IMR-90 (cell line): ENCODE data around the gene PJA1. TPM values are rescaled to one million over a fixed set of nuclear protein-coding genes. Genes with fewer than 3 reads are reported as not detected.

Experiments
- ATAC-seq: fragments of 200-7000 bp; cut with Tn5 transposase; 2 replicates; pipeline ENCODE4 v1.9.1; 2020; ENCODE audit warnings: low read depth, mild to moderate bottlenecking, moderate library complexity
- BruUV-seq: library from RNA; stranded (reverse); fragments of 400-500 nt; replicated peaks from 2 replicates; lab custom pipeline; 2021; lab: Mats Ljungman, UMichigan
- CTCF ChIA-PET: fragments of 300-600 bp; formaldehyde crosslinking; extraction: SDS; loops from one replicate; lab custom pipeline; 2021; ENCODE audit warnings: antibody characterized with exemption; lab: Yijun Ruan, JAX
- POLR2A ChIA-PET: fragments of 300-600 bp; sonication (Branson Sonifier 250); formaldehyde crosslinking; loops from one replicate; lab custom pipeline; 2022; ENCODE audit warnings: antibody characterized with exemption; ENCODE audit not compliant: unreplicated experiment; lab: Charles Lee
- DNase-seq: peaks from one replicate; pipeline ENCODE4 v3.0.0; 2013
- H2AFZ ChIP-seq: replicated peaks from 2 replicates; pipeline ENCODE3; 2013; ENCODE audit warnings: low read length, mild to moderate bottlenecking; ENCODE audit not compliant: poor library complexity
- H2AK5ac ChIP-seq: 2 replicates; pipeline ENCODE4 v1.6.1; 2013; ENCODE audit warnings: low read depth, low read length, inconsistent platforms
- H2AK9ac ChIP-seq: replicated peaks from 2 replicates; pipeline ENCODE3; 2013; ENCODE audit warnings: mild to moderate bottlenecking, low read depth, low read length, moderate library complexity; ENCODE audit not compliant: poor library complexity
- H2BK120ac ChIP-seq: 2 replicates; pipeline ENCODE4 v1.6.1; 2013; ENCODE audit warnings: low read depth, low read length, inconsistent platforms
- H2BK15ac ChIP-seq: 3 replicates; pipeline ENCODE4 v1.6.1; 2013; ENCODE audit warnings: low read depth, low read length, inconsistent platforms
- H2BK20ac ChIP-seq: 2 replicates; pipeline ENCODE4 v1.6.1; 2013; ENCODE audit warnings: low read depth, mild to moderate bottlenecking, inconsistent platforms, low read length, moderate library complexity
- H2BK5ac ChIP-seq: 2 replicates; pipeline ENCODE4 v1.6.1; 2013; ENCODE audit warnings: mild to moderate bottlenecking, low read depth, low read length, inconsistent platforms; ENCODE audit not compliant: poor library complexity, severe bottlenecking
- H3K14ac ChIP-seq: replicated peaks from 2 replicates; pipeline ENCODE4 v1.6.1; 2013; ENCODE audit warnings: low read depth, low read length, inconsistent platforms
- H3K18ac ChIP-seq: 2 replicates; pipeline ENCODE4 v1.6.1; 2013; ENCODE audit warnings: low read depth, low read length, control low read depth
- H3K23ac ChIP-seq: 2 replicates; pipeline ENCODE4 v1.6.1; 2013; ENCODE audit warnings: low read depth, low read length, inconsistent platforms
- H3K27ac ChIP-seq: 2 replicates; pipeline ENCODE4 v1.5.1; 2013; ENCODE audit warnings: mild to moderate bottlenecking, control low read depth, low read length; ENCODE audit not compliant: insufficient read depth
- H3K27me3 ChIP-seq: 2 replicates; pipeline ENCODE4 v1.6.1; 2013; ENCODE audit warnings: low read length; ENCODE audit not compliant: control insufficient read depth, insufficient read depth
- H3K36me3 ChIP-seq: 2 replicates; pipeline ENCODE4 v1.6.1; 2013; ENCODE audit warnings: low read length, mixed read lengths; ENCODE audit not compliant: control insufficient read depth, insufficient read depth
- H3K4ac ChIP-seq: 2 replicates; pipeline ENCODE4 v1.6.1; 2013; ENCODE audit warnings: low read depth, low read length, inconsistent platforms
- H3K4me1 ChIP-seq: 2 replicates; pipeline ENCODE4 v1.6.1; 2013; ENCODE audit warnings: low read length, mixed read lengths; ENCODE audit not compliant: control insufficient read depth, insufficient read depth
- H3K4me2 ChIP-seq: 2 replicates; pipeline ENCODE4 v1.6.1; 2013; ENCODE audit warnings: low read depth, mild to moderate bottlenecking, control low read depth, low read length, moderate library complexity
- H3K4me3 ChIP-seq: 2 replicates; pipeline ENCODE4 v1.5.1; 2013; ENCODE audit warnings: low read depth, mild to moderate bottlenecking, control low read depth, low read length, moderate library complexity; ENCODE audit not compliant: insufficient read depth
- H3K56ac ChIP-seq: 2 replicates; pipeline ENCODE4 v1.6.1; 2013; ENCODE audit warnings: low read length, inconsistent platforms; ENCODE audit not compliant: insufficient read depth; ENCODE audit errors: extremely low read depth
- H3K79me1 ChIP-seq, 2 experiments: 2 replicates each; pipeline ENCODE4 v1.6.1; 2013; ENCODE audit warnings: low read length in 2 of 2, inconsistent platforms in 1 of 2, low read depth in 1 of 2
- H3K9ac ChIP-seq: 2 replicates; pipeline ENCODE4 v1.6.1; 2013; ENCODE audit warnings: low read depth, low read length, control low read depth
- H3K9me1 ChIP-seq: 2 replicates; pipeline ENCODE4 v1.6.1; 2013; ENCODE audit warnings: low read length, inconsistent platforms; ENCODE audit not compliant: insufficient read depth
- H3K9me3 ChIP-seq: 2 replicates; pipeline ENCODE4 v1.6.1; 2013; ENCODE audit warnings: low read length; ENCODE audit not compliant: control insufficient read depth, insufficient read depth
- H4K20me1 ChIP-seq: 2 replicates; pipeline ENCODE4 v1.6.1; 2013; ENCODE audit warnings: low read length, inconsistent platforms; ENCODE audit not compliant: insufficient read depth
- H4K5ac ChIP-seq: 2 replicates; pipeline ENCODE4 v1.6.1; 2013; ENCODE audit warnings: mild to moderate bottlenecking, low read depth, low read length, control low read depth
- H4K8ac ChIP-seq, 2 experiments: 2 replicates each; pipeline ENCODE4 v1.6.1; 2013; ENCODE audit warnings: low read depth in 2 of 2, low read length in 2 of 2, control low read depth in 1 of 2, inconsistent platforms in 1 of 2
- H4K91ac ChIP-seq: 2 replicates; pipeline ENCODE4 v1.6.1; 2013; ENCODE audit warnings: low read depth, low read length, inconsistent platforms; ENCODE audit not compliant: insufficient read depth
- CEBPB ChIP-seq: IDR thresholded peaks from 2 replicates; pipeline ENCODE4 v1.6.1; 2012; ENCODE audit warnings: low read depth, low read length, improper control_type of control experiment
- CHD1 ChIP-seq: IDR thresholded peaks from 2 replicates; pipeline ENCODE4 v1.6.1; 2012; ENCODE audit warnings: low read depth, low read length, improper control_type of control experiment
- FOS ChIP-seq: fragments of 150-350 bp; IDR thresholded peaks from 2 replicates; pipeline ENCODE4 v1.6.1; 2016; ENCODE audit warnings: low read depth, low read length
- MAFK ChIP-seq: IDR thresholded peaks from 2 replicates; pipeline ENCODE4 v1.6.1; 2012; ENCODE audit warnings: low read depth, low read length, improper control_type of control experiment
- MXI1 ChIP-seq: IDR thresholded peaks from 2 replicates; pipeline ENCODE4 v1.6.1; 2012; ENCODE audit warnings: low read depth, mild to moderate bottlenecking, low read length, moderate library complexity, borderline replicate concordance
- POLR2A ChIP-seq: IDR thresholded peaks from 2 replicates; pipeline ENCODE4 v1.6.1; 2012; ENCODE audit warnings: mild to moderate bottlenecking, low read depth, low read length
- RCOR1 ChIP-seq: IDR thresholded peaks from 2 replicates; pipeline ENCODE4 v1.6.1; 2012; ENCODE audit warnings: mild to moderate bottlenecking, low read length, improper control_type of control experiment; ENCODE audit not compliant: insufficient replicate concordance
- RFX5 ChIP-seq: IDR thresholded peaks from 2 replicates; pipeline ENCODE4 v1.8.0; 2012; ENCODE audit warnings: low read depth, mild to moderate bottlenecking, low read length, moderate library complexity
- SMC3 ChIP-seq: fragments of 150-350 bp; IDR thresholded peaks from 2 replicates; pipeline ENCODE4 v1.6.1; 2016; ENCODE audit warnings: low read depth, mild to moderate bottlenecking, antibody characterized with exemption, low read length, moderate library complexity
- WGBS, 2 experiments: methylation state at CpG; one replicate each; pipeline versions ENCODE4 v1.1.5 to v1.1.7; 2013; ENCODE audit warnings: missing lambda C conversion rate in 2 of 2; ENCODE audit not compliant: insufficient read length in 1 of 2; ENCODE audit errors: extremely low coverage in 2 of 2; 5-methylcytosine and 5-hydroxymethylcytosine counted together
- dilution Hi-C: fragments of 300-500 bp; cut with HindIII; formaldehyde crosslinking; loops from one replicate; pipeline ENCODE4 v1.14.3; 2018; ENCODE audit warnings: low sequenced_read_pairs; ENCODE audit not compliant: unreplicated experiment
- in situ Hi-C: fragments of 300-500 bp; cut with MboI; formaldehyde crosslinking; loops from 3 replicates; pipeline ENCODE4 v1.14.3; 2019; ENCODE audit warnings: low sequenced_read_pairs, inconsistent platforms, mixed read lengths
- intact Hi-C: fragments of 100-400 bp; cut with micrococcal nuclease; formaldehyde crosslinking; loops from 2 replicates; pipeline ENCODE4 v1.10.0; 2022
- polyA plus RNA-seq, 3 experiments: library from polyadenylated mRNA; depleted of rRNA; stranded (reverse); fragments of >200 nt; gene quantifications; 2 replicates each; pipeline ENCODE4 v1.2.3, GENCODE V29; 2012; ENCODE audit warnings: low replicate concordance in 1 of 3
- total RNA-seq: library from RNA; depleted of rRNA; stranded (reverse); fragments of >200 nt; gene quantifications from 2 replicates; pipeline ENCODE4 v1.2.3, GENCODE V29; 2012

The PJA1 gene
- total and polyA plus RNA-seq, 2 of the 4 experiments (the other 2 are of a cell fraction), result 15.1 to 24.4 TPM

GRCh38 chrX:69121321-69122000 lies 43.8 kb downstream of the PJA1 start:
- DNase-seq (no peak), ATAC-seq (no peak)
- Histone ChIP-seq H2BK15ac (no peak overlapping the region), H4K91ac (no peak overlapping the region), H3K9ac (no peak overlapping the region), H3K23ac (no peak overlapping the region), H2BK20ac (no peak overlapping the region), H3K79me1 (no peaks in the 10 kb centered on the region), H3K4me2 (no peak overlapping the region), H4K8ac (no peak overlapping the region), H2BK120ac (no peak overlapping the region), H4K20me1 (no peaks in the 10 kb centered on the region), H3K18ac (no peak overlapping the region), H3K9me1 (no peaks in the 10 kb centered on the region; the same call in 1 of the 2 replicates), H3K4me1 (peaks cover 7% of the 10 kb centered on the region), H2AK5ac (no peak overlapping the region), H2AK9ac (no peak overlapping the region), H3K4me3 (no peak overlapping the region), H2AFZ (no peak overlapping the region), H3K36me3 (no peaks in the 10 kb centered on the region), H3K56ac (no peak overlapping the region), H3K14ac (no peak overlapping the region), H3K9me3 (no peaks in the 10 kb centered on the region), H3K4ac (no peak overlapping the region), H3K27ac (no peak overlapping the region), H3K27me3 (peaks cover 7% of the 10 kb centered on the region; the same call in 1 of the 2 replicates), H2BK5ac (no peak overlapping the region), H4K5ac (no peak overlapping the region)
- WGBS, 2 experiments, result no CpG with 5 or more reads among the region's 11 CpGs
- ChIA-PET POLR2A (no interaction called here), CTCF (no interaction called here)
- no TSS peak for BruUV-seq
- in situ Hi-C loops (no loop called here), dilution Hi-C loops (no loop called here), intact Hi-C loops (no loop called here)
- no peak for TF ChIP-seq RFX5
- no peak for TF ChIP-seq SMC3
- no peak for TF ChIP-seq POLR2A
- no peak for TF ChIP-seq MAFK
- TF ChIP-seq MXI1, result no peak
- no peak for TF ChIP-seq RCOR1
- TF ChIP-seq CEBPB, result no peak
- no peak for TF ChIP-seq FOS
- TF ChIP-seq CHD1, result no peak
